HG02870 (cell line): Measurements from ENCODE around the gene NFE2L2.
"Not testable (repeated sequence)": the region's sequence is repeated elsewhere in the genome, so short reads cannot be mapped to it uniquely, and the experiment has no call there.

Experiments used
- ATAC-seq: cut with Tn5 transposase; IDR thresholded peaks from one replicate; pipeline ENCODE4 v1.9.1; 2021; ENCODE audit warnings: mild to moderate bottlenecking, moderate library complexity; ENCODE audit not compliant: unreplicated experiment

The NFE2L2 gene

GRCh38 chr2:177258059-177258458 is 6.5 kb downstream of the NFE2L2 start:
- ATAC-seq, result no peak

- no peak for ATAC-seq
These were observed 7.1 kb downstream of the NFE2L2 start for GRCh38 chr2:177257471-177257870.

- ATAC-seq, result no peak
These were observed 7.8 kb downstream of the NFE2L2 start for GRCh38 chr2:177256695-177257094.

- ATAC-seq, result no peak
These were observed 8.5 kb downstream of the NFE2L2 start for GRCh38 chr2:177256026-177256425.

- no peak for ATAC-seq
These were observed 9.3 kb downstream of the NFE2L2 start for GRCh38 chr2:177255227-177255601.

- no peak for ATAC-seq
These were observed 9.9 kb downstream of the NFE2L2 start for GRCh38 chr2:177254433-177255226.

GRCh38 chr2:177253704-177254103 is 10.8 kb downstream of the NFE2L2 start:
- no peak for ATAC-seq

- no peak for ATAC-seq
These were observed 11.6 kb downstream of the NFE2L2 start for GRCh38 chr2:177252808-177253531.

- ATAC-seq, result no peak
These were observed 13.4 kb downstream of the NFE2L2 start for GRCh38 chr2:177251165-177251542.

GRCh38 chr2:177250461-177250860 is 14.1 kb downstream of the NFE2L2 start:
- no peak for ATAC-seq

- ATAC-seq, result no peak
These were observed 15.5 kb downstream of the NFE2L2 start for GRCh38 chr2:177249038-177249437.

GRCh38 chr2:177247693-177248262 is 16.7 kb downstream of the NFE2L2 start:
- ATAC-seq, result no peak

- not testable (repeated sequence) for ATAC-seq
These were observed 17.9 kb downstream of the NFE2L2 start for GRCh38 chr2:177246523-177247030.

- no peak for ATAC-seq
These were observed 18.5 kb downstream of the NFE2L2 start for GRCh38 chr2:177246000-177246399.

- no peak for ATAC-seq
These were observed 19.5 kb downstream of the NFE2L2 start for GRCh38 chr2:177245010-177245422.

- ATAC-seq, result no peak
These were observed 20.2 kb downstream of the NFE2L2 start for GRCh38 chr2:177244244-177244771.

- no peak for ATAC-seq
These were observed 21.1 kb downstream of the NFE2L2 start for GRCh38 chr2:177243476-177243875.

GRCh38 chr2:177243073-177243472 is 21.5 kb downstream of the NFE2L2 start:
- no peak for ATAC-seq

GRCh38 chr2:177242121-177242987 is 22.2 kb downstream of the NFE2L2 start:
- no peak for ATAC-seq

- ATAC-seq, result no peak
These were observed 22.8 kb downstream of the NFE2L2 start for GRCh38 chr2:177241711-177242120.
